HAP-1 (cell line): Measurements from ENCODE around the gene EFHC2.

Source experiments
- DNase-seq, 2 experiments: peaks; one replicate each; pipeline ENCODE4 v3.0.0-alpha.2; 2016 to 2020; ENCODE audit warnings: low spot score in 2 of 2
- H3K27me3 ChIP-seq: fragments of 250-450 bp; sonication (Bioruptor Pico); 2 replicates; pipeline ENCODE4 v1.5.1; 2020; ENCODE audit warnings: low read depth, mild to moderate bottlenecking, moderate library complexity
- H3K36me3 ChIP-seq: fragments of 250-450 bp; sonication (Bioruptor Pico); replicated peaks from 2 replicates; pipeline ENCODE4 v1.5.1; 2020; ENCODE audit warnings: mild to moderate bottlenecking
- H3K4me1 ChIP-seq: fragments of 250-450 bp; sonication (Bioruptor Pico); 2 replicates; pipeline ENCODE4 v1.5.1; 2020; ENCODE audit warnings: mild to moderate bottlenecking
- H3K4me3 ChIP-seq: fragments of 250-450 bp; sonication (Bioruptor Pico); 2 replicates; pipeline ENCODE4 v1.5.1; 2020; ENCODE audit warnings: mild to moderate bottlenecking, moderate library complexity
- H3K9me3 ChIP-seq: fragments of 250-450 bp; sonication (Bioruptor Pico); 2 replicates; pipeline ENCODE4 v1.5.1; 2020; ENCODE audit warnings: mild to moderate bottlenecking, moderate library complexity
- in situ Hi-C: fragments of 300-500 bp; cut with MboI; formaldehyde crosslinking; loops from 3 replicates; pipeline ENCODE4 v1.14.3; 2020; ENCODE audit warnings: low sequenced_read_pairs, inconsistent platforms, mixed read lengths

Gene EFHC2

GRCh38 chrX:44240036-44240435 is 103.4 kb downstream of the EFHC2 start:
- Histone ChIP-seq H3K36me3 (no peaks in the 10 kb centered on the region), H3K27me3 (no peaks in the 10 kb centered on the region), H3K4me3 (no peak overlapping the region), H3K9me3 (no peaks in the 10 kb centered on the region), H3K4me1 (peaks cover 4% of the 10 kb centered on the region)
- in situ Hi-C loops = no loop called here
- DNase-seq = no peak

DNA sequence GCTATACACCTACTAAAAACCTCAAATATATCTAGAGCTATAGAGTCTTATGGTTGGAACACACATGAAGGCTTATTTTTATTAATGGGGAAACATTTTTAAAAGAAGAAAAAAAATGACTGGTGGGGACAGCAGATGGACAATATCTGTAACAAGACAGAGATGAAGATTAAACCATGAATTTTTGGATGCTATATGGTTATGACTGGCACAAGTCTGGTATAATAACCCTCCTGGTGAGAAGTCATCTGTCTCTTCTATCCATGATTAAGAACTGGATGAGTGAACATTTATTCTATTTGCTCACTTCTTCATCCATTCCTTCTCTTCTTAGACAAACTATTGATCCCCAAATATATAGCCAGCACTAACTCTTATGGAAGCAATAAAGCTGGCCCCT is 104.4 kb downstream of the EFHC2 start:
- in situ Hi-C loops = loop anchor here (5.0 kb wide), 1 partner anchor 277 kb away; no protein-coding TSS in a partner anchor
- H3K4me1 ChIP-seq = peaks cover 4% of the 10 kb centered on the region
- DNase-seq = no peak

GRCh38 chrX:44235534-44235933 is 107.9 kb downstream of the EFHC2 start:
- in situ Hi-C loops = loop anchor here (5.0 kb wide), 1 partner anchor 273 kb away; no protein-coding TSS in a partner anchor
- no peak for DNase-seq
- H3K9me3 ChIP-seq = no peaks in the 10 kb centered on the region
- H3K4me3 ChIP-seq = no peak overlapping the region
- H3K27me3 ChIP-seq = no peaks in the 10 kb centered on the region
- H3K36me3 ChIP-seq = no peaks in the 10 kb centered on the region
- H3K4me1 ChIP-seq = no peaks in the 10 kb centered on the region

More for the DNA sequence above, 104.4 kb downstream of the EFHC2 start:
- no peaks in the 10 kb centered on the region for H3K9me3 ChIP-seq
- H3K4me3 ChIP-seq = no peak overlapping the region
- no peaks in the 10 kb centered on the region for H3K36me3 ChIP-seq
- no peaks in the 10 kb centered on the region for H3K27me3 ChIP-seq

GRCh38 chrX:44234541-44234940 is 108.9 kb downstream of the EFHC2 start:
- H3K27me3 ChIP-seq = no peaks in the 10 kb centered on the region
- in situ Hi-C loops = no loop called here
- H3K9me3 ChIP-seq = no peaks in the 10 kb centered on the region
- H3K4me1 ChIP-seq = peaks cover under 1% of the 10 kb centered on the region
- no peaks in the 10 kb centered on the region for H3K36me3 ChIP-seq
- DNase-seq = no peak
- no peak overlapping the region for H3K4me3 ChIP-seq

GRCh38 chrX:44234116-44234515 is 109.4 kb downstream of the EFHC2 start:
- H3K9me3 ChIP-seq = no peaks in the 10 kb centered on the region
- no peaks in the 10 kb centered on the region for H3K27me3 ChIP-seq
- no peak overlapping the region for H3K4me3 ChIP-seq
- peak in 1 of 2 experiments; percentile 6 for DNase-seq
- no peaks in the 10 kb centered on the region for H3K36me3 ChIP-seq
- in situ Hi-C loops = no loop called here
- peaks cover 5% of the 10 kb centered on the region for H3K4me1 ChIP-seq

DNA sequence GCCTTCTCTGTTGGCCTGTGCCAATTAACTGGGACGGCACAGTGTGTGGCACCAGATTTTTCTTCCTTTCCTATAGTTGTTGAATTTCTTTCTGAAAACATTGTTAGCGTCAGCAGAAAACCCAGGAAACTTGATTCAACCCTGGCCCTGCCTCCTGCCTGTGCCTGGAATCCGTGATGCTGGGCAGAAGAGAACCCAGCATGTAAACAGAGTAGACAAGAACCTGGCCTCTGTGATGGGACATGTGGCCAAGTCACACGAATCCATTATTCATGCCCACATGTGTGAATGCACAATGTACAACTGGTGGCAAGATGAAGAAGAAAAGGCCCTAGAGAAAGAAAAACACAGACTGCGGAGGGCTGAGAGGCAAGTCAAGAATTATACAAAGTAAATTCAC is 111.4 kb downstream of the EFHC2 start:
- H3K9me3 ChIP-seq = no peaks in the 10 kb centered on the region
- no peak overlapping the region for H3K4me3 ChIP-seq
- no peaks in the 10 kb centered on the region for H3K36me3 ChIP-seq
- peaks cover 19% of the 10 kb centered on the region for H3K4me1 ChIP-seq
- DNase-seq = no peak
- in situ Hi-C loops = no loop called here
- H3K27me3 ChIP-seq = no peaks in the 10 kb centered on the region

DNA sequence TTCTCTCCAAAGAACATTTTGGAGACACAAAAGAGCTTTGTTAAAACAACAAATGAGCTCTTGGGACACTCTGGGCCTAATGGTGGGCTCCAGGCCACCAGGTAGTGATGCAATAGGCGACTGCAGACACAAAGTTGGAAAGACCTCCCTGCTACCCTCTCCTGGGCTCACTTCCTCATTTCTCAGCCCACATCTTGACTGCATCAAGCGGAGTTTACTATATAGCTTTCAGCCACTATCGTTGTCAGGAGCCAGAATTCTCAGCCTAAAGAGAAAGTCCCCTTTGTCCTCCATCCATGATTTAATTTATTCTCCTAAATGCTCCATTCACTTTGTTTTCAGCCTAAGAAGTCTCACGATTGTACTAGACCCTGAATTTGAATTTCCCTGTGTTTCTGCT is 114.9 kb downstream of the EFHC2 start:
- no peaks in the 10 kb centered on the region for H3K9me3 ChIP-seq
- H3K36me3 ChIP-seq = no peaks in the 10 kb centered on the region
- DNase-seq = peak in 1 of 2 experiments; percentile 54
- in situ Hi-C loops = no loop called here
- peaks cover 19% of the 10 kb centered on the region for H3K4me1 ChIP-seq
- no peaks in the 10 kb centered on the region for H3K27me3 ChIP-seq
- no peak overlapping the region for H3K4me3 ChIP-seq

GRCh38 chrX:44227991-44228390 is 115.5 kb downstream of the EFHC2 start:
- peak; percentile 81 to 87 for DNase-seq
- no peaks in the 10 kb centered on the region for H3K9me3 ChIP-seq
- H3K27me3 ChIP-seq = no peaks in the 10 kb centered on the region
- H3K4me1 ChIP-seq = peaks cover 19% of the 10 kb centered on the region
- H3K4me3 ChIP-seq = no peak overlapping the region
- no peaks in the 10 kb centered on the region for H3K36me3 ChIP-seq
- in situ Hi-C loops = no loop called here

- Histone ChIP-seq H3K4me1 (peaks cover 19% of the 10 kb centered on the region), H3K4me3 (no peak overlapping the region), H3K36me3 (no peaks in the 10 kb centered on the region), H3K27me3 (no peaks in the 10 kb centered on the region), H3K9me3 (no peaks in the 10 kb centered on the region)
- no peak for DNase-seq
- in situ Hi-C loops = no loop called here
These were observed 117.8 kb downstream of the EFHC2 start for GRCh38 chrX:44225667-44226066.

DNA sequence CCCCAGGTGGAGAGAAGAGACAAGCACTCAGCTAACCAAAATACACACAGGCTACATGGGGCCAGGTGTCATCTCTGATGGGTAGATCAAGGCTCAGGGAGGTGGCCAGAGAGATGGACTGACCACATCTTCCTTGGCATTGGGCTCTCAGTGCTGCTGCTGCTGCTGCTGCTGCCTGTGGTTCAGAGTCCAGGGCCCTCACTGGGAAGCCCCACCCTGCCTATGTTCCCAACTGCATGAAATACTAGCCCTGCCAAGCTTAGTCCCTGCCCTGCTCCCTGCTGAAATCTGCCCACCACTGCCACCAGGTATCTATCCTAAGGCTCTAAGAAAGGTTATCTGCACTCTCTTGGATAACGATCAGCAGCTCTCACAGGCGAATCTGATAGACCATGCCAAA is 118.7 kb downstream of the EFHC2 start:
- Histone ChIP-seq H3K27me3 (no peaks in the 10 kb centered on the region), H3K4me1 (peaks cover 19% of the 10 kb centered on the region), H3K4me3 (no peak overlapping the region), H3K9me3 (no peaks in the 10 kb centered on the region), H3K36me3 (no peaks in the 10 kb centered on the region)
- DNase-seq = no peak
- in situ Hi-C loops = no loop called here

- in situ Hi-C loops = no loop called here
- H3K4me3 ChIP-seq = no peak overlapping the region
- no peak for DNase-seq
- H3K36me3 ChIP-seq = no peaks in the 10 kb centered on the region
- no peaks in the 10 kb centered on the region for H3K9me3 ChIP-seq
- no peaks in the 10 kb centered on the region; the same call in 1 of the 2 replicates for H3K27me3 ChIP-seq
- peaks cover 5% of the 10 kb centered on the region for H3K4me1 ChIP-seq
These were observed 120.3 kb downstream of the EFHC2 start for GRCh38 chrX:44223150-44223549.

GRCh38 chrX:44218465-44218864 is 125.0 kb downstream of the EFHC2 start:
- H3K27me3 ChIP-seq = no peaks in the 10 kb centered on the region; the same call in 1 of the 2 replicates
- H3K4me3 ChIP-seq = no peak overlapping the region
- H3K4me1 ChIP-seq = no peaks in the 10 kb centered on the region
- DNase-seq = no peak
- H3K9me3 ChIP-seq = no peaks in the 10 kb centered on the region
- no peaks in the 10 kb centered on the region for H3K36me3 ChIP-seq
- in situ Hi-C loops = no loop called here

DNA sequence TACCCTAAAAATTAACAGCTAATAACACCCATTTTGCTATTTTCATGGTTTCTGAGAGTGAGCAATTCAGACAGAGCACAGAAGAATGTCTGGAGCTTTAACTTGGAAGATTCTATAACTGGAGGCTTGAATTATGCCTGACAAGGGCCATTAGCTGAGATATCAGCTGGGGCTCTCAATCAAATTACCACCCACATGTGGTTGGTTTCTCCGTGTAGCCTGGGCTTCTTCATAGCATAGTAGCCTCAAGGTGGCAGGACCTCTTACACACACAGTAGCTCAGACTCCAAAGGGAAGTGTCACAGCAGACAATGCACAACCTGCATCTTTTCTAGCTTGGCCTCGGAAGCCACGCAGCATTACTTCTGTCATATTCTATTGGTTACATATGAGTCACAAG is 127.3 kb downstream of the EFHC2 start:
- no peaks in the 10 kb centered on the region for H3K4me1 ChIP-seq
- no peaks in the 10 kb centered on the region; the same call in 1 of the 2 replicates for H3K27me3 ChIP-seq
- in situ Hi-C loops = no loop called here
- H3K9me3 ChIP-seq = no peaks in the 10 kb centered on the region
- no peak for DNase-seq
- no peak overlapping the region for H3K4me3 ChIP-seq
- no peaks in the 10 kb centered on the region for H3K36me3 ChIP-seq

- Histone ChIP-seq H3K4me1 (no peaks in the 10 kb centered on the region), H3K27me3 (no peaks in the 10 kb centered on the region), H3K4me3 (no peak overlapping the region), H3K9me3 (no peaks in the 10 kb centered on the region; the same call in 1 of the 2 replicates), H3K36me3 (no peaks in the 10 kb centered on the region)
- DNase-seq = no peak
- in situ Hi-C loops = no loop called here
These were observed 139.7 kb downstream of the EFHC2 start for GRCh38 chrX:44203791-44204190.

DNA sequence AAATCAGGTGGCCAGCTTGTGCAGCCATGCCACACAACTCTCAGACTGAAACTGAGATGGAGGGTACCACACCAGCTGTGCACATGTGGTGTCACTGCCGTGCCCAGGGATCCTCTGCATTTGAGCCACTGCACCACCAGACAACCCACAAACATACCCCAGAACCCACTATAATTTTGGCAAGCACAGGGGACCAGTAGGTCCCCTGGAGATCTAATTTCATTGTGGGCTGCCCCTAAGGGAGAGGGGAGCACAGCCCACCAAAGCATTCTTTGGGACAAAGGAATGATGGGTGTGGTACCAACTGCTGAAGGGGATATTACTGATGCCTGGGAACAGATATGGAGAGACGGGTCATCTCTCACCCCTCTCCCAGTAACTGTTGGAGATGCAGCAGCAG is 140.9 kb downstream of the EFHC2 start:
- no peak for DNase-seq
- no peaks in the 10 kb centered on the region for H3K36me3 ChIP-seq
- H3K4me3 ChIP-seq = no peak overlapping the region
- H3K27me3 ChIP-seq = no peaks in the 10 kb centered on the region
- in situ Hi-C loops = no loop called here
- no peaks in the 10 kb centered on the region; the same call in 1 of the 2 replicates for H3K9me3 ChIP-seq
- no peaks in the 10 kb centered on the region for H3K4me1 ChIP-seq
